Body of pancreas (tissue), 4 donors: ENCODE measurements around the gene UPP1.
"Not testable (repeated sequence)": the region's sequence is repeated elsewhere in the genome, so short reads cannot be mapped to it uniquely, and the experiment has no call there.

Experiments
- POLR2A ChIP-seq, 3 donors: fragments of 450-650 bp; IDR thresholded peaks; one replicate each; pipeline ENCODE4 v1.6.1; 2016; ENCODE audit warnings: antibody characterized with exemption in 3 of 3, mild to moderate bottlenecking in 2 of 3
- TF ChIP-seq, protein P1 (sequence below), 7 experiments: fragments of 450-650 bp in 4 of 7; fragments of 200-600 bp in 3 of 7; sonication (generic) in 3 of 7; IDR thresholded peaks; one replicate each; pipeline ENCODE4 v1.5.1; 2016 to 2019; ENCODE audit warnings: antibody characterized with exemption in 7 of 7

- TF ChIP-seq, protein P1, sequence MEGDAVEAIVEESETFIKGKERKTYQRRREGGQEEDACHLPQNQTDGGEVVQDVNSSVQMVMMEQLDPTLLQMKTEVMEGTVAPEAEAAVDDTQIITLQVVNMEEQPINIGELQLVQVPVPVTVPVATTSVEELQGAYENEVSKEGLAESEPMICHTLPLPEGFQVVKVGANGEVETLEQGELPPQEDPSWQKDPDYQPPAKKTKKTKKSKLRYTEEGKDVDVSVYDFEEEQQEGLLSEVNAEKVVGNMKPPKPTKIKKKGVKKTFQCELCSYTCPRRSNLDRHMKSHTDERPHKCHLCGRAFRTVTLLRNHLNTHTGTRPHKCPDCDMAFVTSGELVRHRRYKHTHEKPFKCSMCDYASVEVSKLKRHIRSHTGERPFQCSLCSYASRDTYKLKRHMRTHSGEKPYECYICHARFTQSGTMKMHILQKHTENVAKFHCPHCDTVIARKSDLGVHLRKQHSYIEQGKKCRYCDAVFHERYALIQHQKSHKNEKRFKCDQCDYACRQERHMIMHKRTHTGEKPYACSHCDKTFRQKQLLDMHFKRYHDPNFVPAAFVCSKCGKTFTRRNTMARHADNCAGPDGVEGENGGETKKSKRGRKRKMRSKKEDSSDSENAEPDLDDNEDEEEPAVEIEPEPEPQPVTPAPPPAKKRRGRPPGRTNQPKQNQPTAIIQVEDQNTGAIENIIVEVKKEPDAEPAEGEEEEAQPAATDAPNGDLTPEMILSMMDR (IDR thresholded peaks at IDR 0.05), result not testable (repeated sequence)
- TF ChIP-seq POLR2A (IDR thresholded peaks at IDR 0.05), result not testable (repeated sequence)
Measured at GRCh38 chr7:48147690-48148089, 58.6 kb downstream of the UPP1 start.
